CD8-positive, alpha-beta memory T cell (primary cell): ENCODE data around the gene FAM13A. TPM values are rescaled to one million over a fixed set of nuclear protein-coding genes. Genes with fewer than 3 reads are reported as not detected.
"Not testable (repeated sequence)": the region's sequence is repeated elsewhere in the genome, so short reads cannot be mapped to it uniquely, and the experiment has no call there.

Experiments used
- CTCF ChIA-PET: fragments of 350-600 bp; sonication (Branson Sonifier 250); formaldehyde crosslinking; loops from one replicate; lab custom pipeline; 2021; ENCODE audit warnings: antibody characterized with exemption; lab: Charles Lee
- POLR2A ChIA-PET: fragments of 350-600 bp; sonication (Branson Sonifier 250); formaldehyde crosslinking; loops from one replicate; lab custom pipeline; 2021; ENCODE audit warnings: antibody characterized with exemption; lab: Charles Lee
- DNase-seq, 5 donors: peaks; one replicate each; pipeline versions ENCODE4 v3.0.0 to v3.0.0-alpha.2; 2020 to 2022; ENCODE audit warnings: mixed read lengths in 1 of 5
- H3K27ac ChIP-seq: one replicate; pipeline ENCODE4 v1.7.0; 2013; ENCODE audit warnings: low read depth, mild to moderate bottlenecking, low read length, moderate library complexity
- H3K27me3 ChIP-seq: 2 replicates; pipeline ENCODE4 v1.7.0; 2013; ENCODE audit warnings: low read length, mild to moderate bottlenecking; ENCODE audit not compliant: insufficient read depth, poor library complexity, severe bottlenecking
- H3K36me3 ChIP-seq: 2 replicates; pipeline ENCODE4 v1.7.0; 2013; ENCODE audit warnings: mild to moderate bottlenecking, low read length, moderate library complexity; ENCODE audit not compliant: insufficient read depth
- H3K4me1 ChIP-seq: 2 replicates; pipeline ENCODE4 v1.7.0; 2013; ENCODE audit warnings: mild to moderate bottlenecking, low read length, moderate library complexity; ENCODE audit not compliant: insufficient read depth
- H3K4me3 ChIP-seq: 2 replicates; pipeline ENCODE4 v1.7.0; 2013; ENCODE audit warnings: mild to moderate bottlenecking, low read length
- H3K9me3 ChIP-seq: 2 replicates; pipeline ENCODE4 v1.7.0; 2013; ENCODE audit warnings: mild to moderate bottlenecking, low read length
- H3K27ac Mint-ChIP-seq, 8 donors: one replicate each; pipeline ENCODE4 v1.8.0; 2020 to 2021; ENCODE audit warnings: mixed read lengths in 8 of 8, mild to moderate bottlenecking in 6 of 8, inconsistent platforms in 3 of 8, moderate library complexity in 3 of 8
- H3K27me3 Mint-ChIP-seq, 2 donors: one replicate each; pipeline ENCODE4 v1.8.0; 2020 to 2021; ENCODE audit warnings: mixed read lengths in 2 of 2, mild to moderate bottlenecking in 1 of 2, moderate library complexity in 1 of 2
- H3K36me3 Mint-ChIP-seq, 3 donors: one replicate each; pipeline ENCODE4 v1.8.0; 2020 to 2021; ENCODE audit warnings: mixed read lengths in 3 of 3, inconsistent platforms in 1 of 3, mild to moderate bottlenecking in 1 of 3
- H3K4me1 Mint-ChIP-seq, 3 donors: one replicate each; pipeline ENCODE4 v1.8.0; 2020 to 2021; ENCODE audit warnings: mixed read lengths in 3 of 3, inconsistent platforms in 1 of 3, mild to moderate bottlenecking in 1 of 3
- H3K4me3 Mint-ChIP-seq, 7 donors: one replicate each; pipeline ENCODE4 v1.8.0; 2020 to 2021; ENCODE audit warnings: mixed read lengths in 7 of 7, mild to moderate bottlenecking in 6 of 7, moderate library complexity in 4 of 7, inconsistent platforms in 2 of 7
- H3K9me3 Mint-ChIP-seq, 5 donors: one replicate each; pipeline ENCODE4 v1.8.0; 2020 to 2022; ENCODE audit warnings: mixed read lengths in 5 of 5, mild to moderate bottlenecking in 3 of 5, moderate library complexity in 2 of 5, inconsistent platforms in 1 of 5
- polyA plus RNA-seq: library from polyadenylated mRNA; unstranded; fragments of 300-500 nt; fragmentation: Illumina TruSeq; gene quantifications from one replicate; pipeline ENCODE4 v1.2.3, GENCODE V29; 2021
- total RNA-seq, 2 experiments: library from RNA; stranded (reverse); gene quantifications; one replicate each; pipeline ENCODE4 v1.2.3, GENCODE V29; 2021

The FAM13A gene
- total and polyA plus RNA-seq, 3 experiments from 2014 or later: 1.4 to 1.6 (median 1.4) TPM

DNA sequence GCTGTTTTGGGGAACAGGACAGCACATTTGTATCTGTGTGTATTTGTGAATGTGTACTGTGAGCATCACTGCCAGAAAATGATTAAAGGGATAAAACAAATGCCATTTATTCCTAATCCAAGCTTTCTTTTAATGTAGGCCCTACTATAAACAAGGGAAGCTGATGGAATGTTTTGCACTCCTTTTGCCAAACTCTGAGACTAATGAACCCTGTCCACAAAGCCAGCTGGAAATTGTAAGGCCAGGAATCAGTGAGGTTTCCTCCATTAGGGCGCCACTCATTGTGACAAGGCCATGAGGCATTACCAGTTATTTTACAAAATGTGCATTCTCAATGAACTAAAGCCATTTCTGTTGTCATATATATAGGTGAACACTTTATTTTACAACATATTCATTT, 196.4 kb downstream of the FAM13A start:
- H3K27me3 ChIP-seq: no peaks in the 10 kb centered on the region
- ChIA-PET POLR2A (no interaction called here), CTCF (no interaction called here)
- no peak for DNase-seq
- Mint-ChIP-seq H3K36me3 (no peaks in the 10 kb centered on the region), H3K27ac (no peak overlapping the region), H3K9me3 (no peaks in the 10 kb centered on the region), H3K4me3 (no peak overlapping the region), H3K4me1 (no peaks in the 10 kb centered on the region), H3K27me3 (no peaks in the 10 kb centered on the region)
- H3K4me1 ChIP-seq: no peaks in the 10 kb centered on the region
- H3K4me3 ChIP-seq: no peak overlapping the region
- no peaks in the 10 kb centered on the region for H3K36me3 ChIP-seq
- no peak overlapping the region for H3K27ac ChIP-seq
- no peaks in the 10 kb centered on the region for H3K9me3 ChIP-seq

GRCh38 chr4:88859191-88859812, 197.7 kb downstream of the FAM13A start:
- H3K4me1 Mint-ChIP-seq: no peaks in the 10 kb centered on the region
- no peak overlapping the region for H3K27ac ChIP-seq
- no peaks in the 10 kb centered on the region for H3K9me3 ChIP-seq
- no peak overlapping the region for H3K4me3 Mint-ChIP-seq
- H3K36me3 ChIP-seq: no peaks in the 10 kb centered on the region
- H3K27me3 Mint-ChIP-seq: no peaks in the 10 kb centered on the region
- CTCF ChIA-PET: no interaction called here
- H3K9me3 Mint-ChIP-seq: no peaks in the 10 kb centered on the region
- no peaks in the 10 kb centered on the region for H3K27me3 ChIP-seq
- no peak overlapping the region for H3K27ac Mint-ChIP-seq
- H3K36me3 Mint-ChIP-seq: no peaks in the 10 kb centered on the region
- H3K4me1 ChIP-seq: no peaks in the 10 kb centered on the region
- DNase-seq: no peak
- POLR2A ChIA-PET: no interaction called here
- no peak overlapping the region for H3K4me3 ChIP-seq

DNA sequence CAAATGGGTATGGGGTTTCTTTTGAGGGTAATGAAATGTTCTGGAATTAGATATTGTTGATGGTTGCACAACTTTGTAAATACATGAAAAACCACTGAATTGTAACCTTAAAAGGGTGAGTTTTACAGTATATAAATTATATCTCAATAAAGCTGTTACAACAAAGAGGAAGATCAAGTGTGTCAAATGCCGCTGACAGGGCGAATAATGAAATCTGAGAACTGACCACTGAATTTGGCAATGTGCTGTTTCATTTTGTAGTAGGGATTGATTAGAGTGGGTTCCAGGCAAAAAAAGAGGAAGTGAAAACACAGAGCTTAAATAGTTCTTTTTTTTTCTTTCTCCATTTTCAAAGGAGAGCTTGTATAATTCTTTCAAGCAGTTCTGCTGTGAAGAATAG, 198.2 kb downstream of the FAM13A start:
- Mint-ChIP-seq H3K4me1 (no peaks in the 10 kb centered on the region), H3K27me3 (no peaks in the 10 kb centered on the region), H3K27ac (no peak overlapping the region), H3K36me3 (no peaks in the 10 kb centered on the region), H3K9me3 (no peaks in the 10 kb centered on the region), H3K4me3 (no peak overlapping the region)
- POLR2A ChIA-PET: no interaction called here
- Histone ChIP-seq H3K36me3 (no peaks in the 10 kb centered on the region), H3K27me3 (no peaks in the 10 kb centered on the region), H3K4me3 (no peak overlapping the region), H3K27ac (no peak overlapping the region), H3K9me3 (no peaks in the 10 kb centered on the region), H3K4me1 (no peaks in the 10 kb centered on the region)
- CTCF ChIA-PET: no interaction called here
- no peak for DNase-seq

DNA sequence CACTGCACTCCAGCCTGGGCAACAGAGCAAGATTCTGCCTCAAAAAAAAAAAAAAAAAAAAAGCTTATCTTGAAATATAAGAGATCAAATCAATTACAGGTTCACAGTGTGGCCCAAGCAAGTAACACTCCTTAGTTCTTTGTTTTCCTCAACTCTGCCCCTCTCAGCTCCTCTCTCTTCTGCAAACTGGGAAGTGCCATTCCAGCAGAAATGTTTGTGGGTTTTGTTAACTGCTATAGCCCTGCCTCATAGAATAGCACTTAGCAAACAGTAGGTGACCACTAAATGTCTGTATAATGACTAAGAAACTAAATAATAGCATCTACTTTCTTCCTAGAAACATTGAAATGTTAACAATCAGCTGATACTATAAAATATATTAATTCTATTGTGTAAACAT, 199.4 kb downstream of the FAM13A start:
- no peaks in the 10 kb centered on the region for H3K9me3 Mint-ChIP-seq
- no peak for DNase-seq
- no peaks in the 10 kb centered on the region for H3K4me1 Mint-ChIP-seq
- Histone ChIP-seq H3K4me1 (no peaks in the 10 kb centered on the region), H3K4me3 (no peak overlapping the region), H3K9me3 (no peaks in the 10 kb centered on the region), H3K27me3 (no peaks in the 10 kb centered on the region), H3K36me3 (no peaks in the 10 kb centered on the region), H3K27ac (no peak overlapping the region)
- no peak overlapping the region for H3K4me3 Mint-ChIP-seq
- ChIA-PET CTCF (no interaction called here), POLR2A (no interaction called here)
- no peaks in the 10 kb centered on the region for H3K36me3 Mint-ChIP-seq
- H3K27ac Mint-ChIP-seq: no peak overlapping the region
- no peaks in the 10 kb centered on the region for H3K27me3 Mint-ChIP-seq

- H3K9me3 ChIP-seq: no peaks in the 10 kb centered on the region
- Mint-ChIP-seq H3K27ac (no peak overlapping the region), H3K36me3 (no peaks in the 10 kb centered on the region), H3K4me1 (no peaks in the 10 kb centered on the region), H3K4me3 (no peak overlapping the region), H3K9me3 (no peaks in the 10 kb centered on the region), H3K27me3 (peaks cover 2 to 3% of the 10 kb centered on the region in 2 donors)
- no peak overlapping the region for H3K27ac ChIP-seq
- no peak for DNase-seq
- no peak overlapping the region for H3K4me3 ChIP-seq
- CTCF ChIA-PET: interaction anchor here (1.0 to 1.1 kb wide), 2 partner anchors 36 to 328 kb away, joined by 3 read pairs; no protein-coding TSS in a partner anchor
- H3K27me3 ChIP-seq: no peaks in the 10 kb centered on the region
- H3K36me3 ChIP-seq: no peaks in the 10 kb centered on the region
- POLR2A ChIA-PET: no interaction called here
- H3K4me1 ChIP-seq: no peaks in the 10 kb centered on the region
Measured at GRCh38 chr4:88854481-88854880, 202.5 kb downstream of the FAM13A start.

- CTCF ChIA-PET: interaction anchor here (1.3 kb wide), 1 partner anchor 35 kb away, joined by 3 read pairs; no protein-coding TSS in a partner anchor
- H3K4me3 Mint-ChIP-seq, H3K4me1 ChIP-seq, H3K27me3 ChIP-seq, H3K9me3 ChIP-seq, H3K4me3 ChIP-seq, H3K27me3 Mint-ChIP-seq, H3K9me3 Mint-ChIP-seq, H3K4me1 Mint-ChIP-seq, POLR2A ChIA-PET, H3K36me3 Mint-ChIP-seq, H3K27ac Mint-ChIP-seq, H3K27ac ChIP-seq, DNase-seq, H3K36me3 ChIP-seq: not testable (repeated sequence)
Measured at GRCh38 chr4:88853583-88853982, 203.4 kb downstream of the FAM13A start.

- DNase-seq: no peak
- POLR2A ChIA-PET: no interaction called here
- CTCF ChIA-PET: no interaction called here
- Histone ChIP-seq H3K27me3 (no peaks in the 10 kb centered on the region), H3K4me3 (no peak overlapping the region), H3K36me3 (no peaks in the 10 kb centered on the region), H3K27ac (no peak overlapping the region), H3K9me3 (no peaks in the 10 kb centered on the region), H3K4me1 (no peaks in the 10 kb centered on the region)
- peaks cover 0 to 5% of the 10 kb centered on the region in 2 donors for H3K27me3 Mint-ChIP-seq
- no peaks in the 10 kb centered on the region for H3K4me1 Mint-ChIP-seq
- no peaks in the 10 kb centered on the region for H3K36me3 Mint-ChIP-seq
- no peak overlapping the region for H3K27ac Mint-ChIP-seq
- no peak overlapping the region for H3K4me3 Mint-ChIP-seq
- H3K9me3 Mint-ChIP-seq: no peaks in the 10 kb centered on the region
Measured at GRCh38 chr4:88846206-88846790, 210.7 kb downstream of the FAM13A start.

DNA sequence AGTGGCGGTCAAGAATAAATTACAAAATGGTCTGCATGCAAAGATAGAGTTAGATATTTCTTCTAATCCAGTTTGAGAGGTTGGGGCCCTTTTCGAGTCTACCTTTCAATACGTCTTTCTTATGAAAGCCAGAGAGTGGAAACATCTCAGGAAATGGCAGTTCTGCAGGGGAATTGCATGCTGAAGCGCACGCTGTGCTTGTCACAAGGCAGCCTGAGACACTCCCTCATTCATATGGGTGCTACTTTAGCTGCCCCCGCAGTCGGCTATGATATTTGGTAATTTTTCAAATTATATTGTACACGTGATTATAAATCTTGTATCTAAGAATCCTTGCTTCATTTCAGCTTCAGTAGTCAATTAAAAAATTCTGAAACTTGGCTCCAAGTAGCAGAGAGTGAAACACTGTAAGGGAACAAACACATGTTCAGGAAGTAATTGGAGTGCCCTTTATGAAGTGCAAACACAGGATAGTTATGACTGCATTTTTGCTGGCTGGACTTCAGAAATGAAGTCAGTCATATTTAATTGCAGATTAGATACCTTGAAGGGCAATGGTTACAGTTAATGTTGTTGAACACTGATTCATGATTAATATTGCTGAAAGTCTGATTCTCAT, 213.8 kb downstream of the FAM13A start:
- H3K27me3 Mint-ChIP-seq: peaks cover 3 to 4% of the 10 kb centered on the region in 2 donors
- no peaks in the 10 kb centered on the region for H3K27me3 ChIP-seq
- no peaks in the 10 kb centered on the region for H3K9me3 Mint-ChIP-seq
- ChIA-PET CTCF (no interaction called here), POLR2A (no interaction called here)
- no peak overlapping the region for H3K4me3 Mint-ChIP-seq
- no peak for DNase-seq
- no peak overlapping the region for H3K27ac ChIP-seq
- H3K4me1 Mint-ChIP-seq: no peaks in the 10 kb centered on the region
- H3K27ac Mint-ChIP-seq: no peak overlapping the region
- H3K36me3 Mint-ChIP-seq: no peaks in the 10 kb centered on the region
- H3K4me1 ChIP-seq: no peaks in the 10 kb centered on the region
- H3K9me3 ChIP-seq: no peaks in the 10 kb centered on the region
- H3K36me3 ChIP-seq: no peaks in the 10 kb centered on the region
- H3K4me3 ChIP-seq: no peak overlapping the region
